HG03108 (cell line): ENCODE measurements around the gene SPO11.

Source experiments
- ATAC-seq: cut with Tn5 transposase; IDR thresholded peaks from one replicate; pipeline ENCODE4 v1.9.1; 2021; ENCODE audit warnings: moderate library complexity; ENCODE audit not compliant: unreplicated experiment

Gene SPO11

DNA sequence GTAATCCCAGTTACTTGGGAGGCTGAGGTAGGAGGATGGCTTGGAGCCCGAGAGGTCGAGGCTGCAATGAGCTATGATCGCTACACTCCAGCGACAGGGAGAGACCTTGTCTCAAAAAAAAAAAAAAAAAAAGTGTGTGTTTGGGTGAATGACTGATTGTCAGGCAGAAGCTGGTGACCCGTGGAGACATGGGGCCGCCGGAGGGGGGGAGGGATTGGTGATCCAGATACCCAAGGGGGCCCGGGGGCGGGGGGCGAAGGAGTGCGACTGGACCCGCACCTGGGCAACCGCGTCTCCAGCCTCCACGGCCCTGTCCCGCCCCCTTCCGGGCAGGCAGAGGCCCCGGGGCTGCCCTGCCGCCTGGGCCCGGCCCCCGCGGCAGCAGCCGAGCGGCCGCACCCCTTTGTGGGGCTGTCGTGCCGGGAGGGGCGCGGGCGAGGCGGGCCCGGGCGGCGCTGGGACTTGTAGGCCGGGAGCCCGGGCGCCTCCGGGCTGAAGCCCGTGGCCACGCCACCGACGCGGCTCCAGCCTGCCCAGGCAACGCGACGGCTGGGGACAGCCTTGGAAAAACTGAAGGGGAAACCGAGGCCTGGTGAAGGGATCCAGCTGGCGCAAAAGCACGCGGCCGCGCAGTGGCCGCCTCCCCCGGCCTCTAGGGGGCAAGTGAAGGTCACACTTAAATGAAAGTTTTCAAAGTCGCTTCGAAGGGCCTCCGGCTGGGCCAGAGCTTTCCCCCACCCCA is 59.5 kb downstream of the SPO11 start:
- ATAC-seq: peak; percentile 29

DNA sequence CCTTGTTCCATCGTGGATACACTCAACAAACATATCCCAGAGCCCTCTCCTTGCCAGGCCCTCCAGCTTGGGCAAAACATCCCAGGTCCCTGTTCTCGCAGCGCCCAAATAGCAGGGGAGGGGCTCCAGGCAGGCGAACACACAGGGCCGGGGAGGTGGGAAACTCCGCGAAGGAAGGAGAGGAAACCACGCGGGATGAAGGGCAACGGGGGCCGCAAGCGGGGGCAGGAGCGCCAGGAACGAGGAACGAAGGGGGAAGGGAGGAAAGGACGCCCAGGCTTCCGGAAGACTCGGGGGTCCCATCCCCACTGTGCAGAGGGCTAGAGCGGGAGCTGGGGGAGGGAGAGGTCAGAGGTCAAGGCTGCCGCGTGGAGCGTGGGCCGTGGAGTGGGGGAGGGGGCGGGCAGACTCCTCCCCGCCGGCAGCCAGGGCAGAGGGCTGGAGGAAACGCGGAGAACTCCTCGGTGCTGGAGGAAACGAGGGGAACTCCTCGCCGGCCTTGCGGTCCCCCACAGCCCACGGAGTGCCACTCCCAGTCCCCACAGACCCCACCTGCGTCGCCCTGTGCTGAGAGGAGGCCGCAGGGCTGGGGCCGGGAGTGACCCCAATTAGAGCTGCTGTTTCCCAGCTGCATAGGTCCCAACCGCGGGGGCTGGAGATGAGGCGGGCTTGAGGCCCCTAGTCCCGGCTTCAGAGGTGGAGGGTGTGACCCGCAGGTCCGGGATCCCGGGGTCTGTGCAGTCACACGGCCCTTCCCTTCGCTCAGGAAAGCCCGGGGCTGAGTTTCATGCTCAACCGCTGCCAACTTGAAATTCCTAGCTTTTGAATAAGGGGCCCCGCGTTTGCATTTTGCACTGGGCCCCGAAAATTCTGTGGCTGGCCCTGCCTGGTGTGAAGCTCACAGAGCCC is 60.3 kb downstream of the SPO11 start:
- no peak for ATAC-seq

DNA sequence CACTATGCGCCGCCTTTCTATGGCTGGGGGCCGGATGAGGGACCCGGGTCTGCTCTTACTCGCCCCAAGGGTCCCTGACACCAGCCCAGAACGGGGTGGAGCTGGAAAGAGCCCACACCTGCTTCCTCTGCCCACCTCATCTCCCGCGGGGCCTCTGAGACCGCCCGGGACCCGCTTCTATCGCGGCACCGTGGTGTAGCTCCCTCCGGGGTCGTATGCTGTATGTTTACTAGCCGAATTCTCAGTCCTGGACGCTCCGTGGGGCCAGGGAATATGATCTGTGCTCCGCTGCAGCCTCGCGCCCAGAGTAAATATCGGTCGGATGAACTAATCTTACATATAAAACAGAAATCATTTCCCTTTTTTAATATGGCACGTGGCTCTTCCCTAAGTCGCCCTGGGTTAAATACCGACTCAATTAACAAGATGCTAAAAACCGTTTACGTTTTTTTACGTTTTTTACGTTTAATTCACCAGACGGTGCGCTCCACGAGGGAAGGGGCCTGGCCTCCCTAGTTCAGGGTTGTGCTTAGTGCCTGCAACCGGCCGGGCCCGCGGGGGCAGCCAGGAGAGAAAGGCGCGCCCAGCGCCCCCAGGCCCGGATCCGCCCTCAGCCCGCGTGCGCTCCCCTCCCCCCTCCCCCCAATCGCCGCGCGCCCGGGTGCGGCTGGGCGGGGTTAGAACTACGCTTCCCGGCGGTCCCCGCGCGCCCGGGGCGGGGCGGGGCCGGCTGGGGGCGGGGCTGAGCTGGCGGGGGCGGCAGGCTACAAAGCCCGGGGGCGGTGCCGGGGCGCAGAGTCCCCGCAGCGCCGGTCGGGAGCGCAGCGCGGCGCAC is 61.2 kb downstream of the SPO11 start, which contains the start of gene RBM38:
TSS of gene RBM38 (plus strand) at position 793 of the 835 bp plus-strand sequence. CDS start 186 bp downstream, outside the sequence.
- ATAC-seq: no peak

DNA sequence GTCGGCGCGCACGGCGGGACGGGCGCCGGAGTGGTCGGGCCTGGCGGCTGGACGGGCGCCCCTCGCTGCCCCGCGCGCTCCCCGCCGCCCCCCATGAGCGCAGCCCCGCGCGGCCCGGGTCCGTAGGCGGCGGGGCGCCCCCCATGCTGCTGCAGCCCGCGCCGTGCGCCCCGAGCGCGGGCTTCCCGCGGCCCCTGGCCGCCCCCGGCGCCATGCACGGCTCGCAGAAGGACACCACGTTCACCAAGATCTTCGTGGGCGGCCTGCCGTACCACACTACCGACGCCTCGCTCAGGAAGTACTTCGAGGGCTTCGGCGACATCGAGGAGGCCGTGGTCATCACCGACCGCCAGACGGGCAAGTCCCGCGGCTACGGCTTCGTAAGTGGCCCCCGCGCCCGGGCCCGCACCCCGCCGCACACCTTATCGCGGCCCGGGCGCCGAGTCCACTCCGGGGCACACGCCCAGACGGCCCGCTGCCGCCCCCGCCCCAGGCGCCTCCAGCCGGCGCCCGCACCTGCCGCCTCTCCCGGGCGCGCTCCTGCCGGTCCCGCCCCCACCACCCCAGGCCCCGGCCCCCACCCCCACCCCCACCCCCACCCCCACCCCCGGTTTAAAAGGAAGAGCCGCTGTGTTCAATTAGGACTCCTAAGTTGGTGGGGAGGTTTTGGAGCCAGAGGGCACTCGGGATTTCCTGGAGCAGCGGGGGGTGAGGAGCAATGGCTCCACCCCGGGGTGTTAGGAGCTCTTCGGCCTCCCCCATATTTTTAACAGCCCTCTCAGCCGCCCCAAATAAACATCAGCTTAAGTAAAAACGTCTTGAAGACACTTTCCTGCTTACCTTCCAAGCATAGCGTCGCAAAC is 62.1 kb downstream of the SPO11 start:
- ATAC-seq: no peak

GRCh38 chr20:57392512-57393271 is 63.1 kb downstream of the SPO11 start:
- ATAC-seq: no peak
